ENCODE results near the gene SPATC1L.
"Not testable (repeated sequence)": the region's sequence is repeated elsewhere in the genome, so short reads cannot be mapped to it uniquely, and the experiment has no call there.

The SPATC1L gene

GRCh38 chr21:46149205-46149901 lies 34.9 kb downstream of the SPATC1L start:
- DNase-seq (ENCODE audit: low read depth), result no peak

- DNase-seq (ENCODE audit: low read depth), result no peak
Measured at GRCh38 chr21:46148106-46148505, 36.2 kb downstream of the SPATC1L start.

- not testable (repeated sequence) for DNase-seq (ENCODE audit: low read depth)
Measured at GRCh38 chr21:46147429-46147828, 36.8 kb downstream of the SPATC1L start.

- no peak for DNase-seq (ENCODE audit: low read depth)
Measured at GRCh38 chr21:46146856-46147255, 37.4 kb downstream of the SPATC1L start.

- no peak for DNase-seq (ENCODE audit: low read depth)
Measured at GRCh38 chr21:46145840-46146691, 38.2 kb downstream of the SPATC1L start.

GRCh38 chr21:46145159-46145839 lies 39.0 kb downstream of the SPATC1L start:
- no peak for DNase-seq (ENCODE audit: low read depth)

GRCh38 chr21:46144464-46145070 lies 39.7 kb downstream of the SPATC1L start:
- no peak for DNase-seq (ENCODE audit: low read depth)

- DNase-seq (ENCODE audit: low read depth), result no peak
Measured at GRCh38 chr21:46142582-46143473, 41.4 kb downstream of the SPATC1L start.

- DNase-seq (ENCODE audit: low read depth), result no peak
Measured at GRCh38 chr21:46141767-46142581, 42.3 kb downstream of the SPATC1L start.

GRCh38 chr21:46140352-46141003 lies 43.8 kb downstream of the SPATC1L start:
- DNase-seq (ENCODE audit: low read depth), result not testable (repeated sequence)

- DNase-seq (ENCODE audit: low read depth), result no peak
Measured at GRCh38 chr21:46139686-46140085, 44.6 kb downstream of the SPATC1L start.

- no peak for DNase-seq (ENCODE audit: low read depth)
Measured at GRCh38 chr21:46138383-46138970, 45.8 kb downstream of the SPATC1L start.

- no peak for DNase-seq (ENCODE audit: low read depth)
Measured at GRCh38 chr21:46137908-46138307, 46.4 kb downstream of the SPATC1L start.

- no peak for DNase-seq (ENCODE audit: low read depth)
Measured at GRCh38 chr21:46136739-46137349, 47.4 kb downstream of the SPATC1L start.

GRCh38 chr21:46135782-46136395 lies 48.4 kb downstream of the SPATC1L start:
- DNase-seq (ENCODE audit: low read depth), result no peak

- no peak for DNase-seq (ENCODE audit: low read depth)
Measured at GRCh38 chr21:46131838-46132651, 52.2 kb downstream of the SPATC1L start.

GRCh38 chr21:46131588-46131837 lies 52.7 kb downstream of the SPATC1L start:
- no peak for DNase-seq (ENCODE audit: low read depth)

Measured in activated gamma-delta T cell treated with anti-CD3 and anti-CD28 coated beads, Interleukin-2, amount 50 U/mL, for 16 hours (primary cell).